Astrocyte (in vitro differentiated cells and primary cell): ENCODE measurements around the gene ANO5.

Source experiments
- EZH2 ChIP-seq: IDR thresholded peaks from 2 replicates; pipeline ENCODE4 v1.6.1; 2012; ENCODE audit warnings: mild to moderate bottlenecking, low read length, inconsistent platforms; ENCODE audit not compliant: insufficient read depth
- TF ChIP-seq, protein P1 (sequence below): IDR thresholded peaks from 2 replicates; pipeline ENCODE4 v1.5.1; 2011; ENCODE audit warnings: low read depth, mild to moderate bottlenecking, inconsistent platforms, low read length, moderate library complexity; ENCODE audit not compliant: insufficient read depth

DNA sequence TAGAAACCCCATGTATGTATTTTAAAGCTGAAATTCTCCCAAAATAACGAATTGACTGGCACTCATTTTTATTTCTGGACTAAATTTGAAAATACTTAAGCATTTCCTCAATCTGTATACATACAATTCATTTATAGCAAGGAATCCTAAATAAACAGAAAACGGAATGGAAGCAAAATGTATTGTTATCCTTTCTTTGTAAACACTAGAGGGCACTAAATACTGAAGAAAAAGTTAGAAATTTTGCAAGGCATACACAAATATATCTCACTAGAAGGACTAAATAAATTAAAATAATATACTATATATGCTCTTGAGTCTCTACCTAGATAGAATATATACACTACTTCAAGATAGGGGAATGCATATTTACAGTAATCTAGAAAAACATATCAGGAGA is 23.1 kb upstream of the ANO5 start:
- no peak for TF ChIP-seq EZH2
- TF ChIP-seq, protein P1, sequence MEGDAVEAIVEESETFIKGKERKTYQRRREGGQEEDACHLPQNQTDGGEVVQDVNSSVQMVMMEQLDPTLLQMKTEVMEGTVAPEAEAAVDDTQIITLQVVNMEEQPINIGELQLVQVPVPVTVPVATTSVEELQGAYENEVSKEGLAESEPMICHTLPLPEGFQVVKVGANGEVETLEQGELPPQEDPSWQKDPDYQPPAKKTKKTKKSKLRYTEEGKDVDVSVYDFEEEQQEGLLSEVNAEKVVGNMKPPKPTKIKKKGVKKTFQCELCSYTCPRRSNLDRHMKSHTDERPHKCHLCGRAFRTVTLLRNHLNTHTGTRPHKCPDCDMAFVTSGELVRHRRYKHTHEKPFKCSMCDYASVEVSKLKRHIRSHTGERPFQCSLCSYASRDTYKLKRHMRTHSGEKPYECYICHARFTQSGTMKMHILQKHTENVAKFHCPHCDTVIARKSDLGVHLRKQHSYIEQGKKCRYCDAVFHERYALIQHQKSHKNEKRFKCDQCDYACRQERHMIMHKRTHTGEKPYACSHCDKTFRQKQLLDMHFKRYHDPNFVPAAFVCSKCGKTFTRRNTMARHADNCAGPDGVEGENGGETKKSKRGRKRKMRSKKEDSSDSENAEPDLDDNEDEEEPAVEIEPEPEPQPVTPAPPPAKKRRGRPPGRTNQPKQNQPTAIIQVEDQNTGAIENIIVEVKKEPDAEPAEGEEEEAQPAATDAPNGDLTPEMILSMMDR: no peak
